ENCODE data around the gene PPP1R27. TPM values are rescaled to one million over a fixed set of nuclear protein-coding genes. Genes with fewer than 3 reads are reported as not detected.
A peak's percentile ranks its signal among the peaks of the same experiment; 100 is the strongest.

The PPP1R27 gene
- total RNA-seq (under 1 TPM in 3 of 9 donors, not detected in 6; 0.11 to 0.92 (median 0.46) TPM), polyA plus RNA-seq (1 to 10 TPM in 2 of 3 donors, under 1 TPM in 1; 0.22 to 3.1 (median 2.6) TPM)
- long read RNA-seq, donor 1 = 0 reads
- long read RNA-seq, donor 2 = 0 reads
- long read RNA-seq, donor 3 = 0 reads
- long read RNA-seq, donor 4, partial matches to known transcripts = 0 of 1 reads
- long read RNA-seq, donor 4, other reads (novel, unspliced or antisense) = 1 of 1 reads
- long read RNA-seq, donor 5 = 0 reads
- long read RNA-seq, donor 6 = 0 reads
- long read RNA-seq, donor 7 = 0 reads
- long read RNA-seq, donor 8 = 0 reads
- long read RNA-seq, donor 9, partial matches to known transcripts = 0 of 1 reads
- long read RNA-seq, donor 9, other reads (novel, unspliced or antisense) = 0 of 1 reads
- long read RNA-seq, donor 10 = 0 reads

GRCh38 chr17:81834831-81835267, at the start of gene PPP1R27:
Gene PPP1R27, minus strand, starts transcription at chr17:81835050. Its CDS starts 97 bp downstream, at chr17:81834953.
- H3K27ac ChIP-seq = peak within 1 kb of the TSS in 2 of 5 donors; percentile 88 to 89
- 80 to 97% (median 88%) methylated on average over 2 to 26 of the region's 26 CpGs for WGBS, 4 donors

GRCh38 chr17:81884520-81884919, 49.7 kb upstream of the PPP1R27 start:
- TF ChIP-seq CTCF (IDR thresholded peaks at IDR 0.05) (no peak), POLR2A (IDR thresholded peaks at IDR 0.05) (no peak)
- intact Hi-C loops (cut with DNase I) = no loop called here

More at GRCh38 chr17:81834831-81835267, at the start of gene PPP1R27:
- Histone ChIP-seq H3K4me3 (peak within 1 kb of the TSS in 1 of 4 donors; percentile 53), H3K9me3 (replicated peaks in 1 of 3) (no peaks in the 10 kb centered on the region), H3K36me3 (replicated peaks in 1 of 2) (no peaks in the 10 kb centered on the region), H3K27me3 (no peaks in the 10 kb centered on the region), H3K4me1 (replicated peaks in 1 of 2) (peaks cover 16 to 22% of the 10 kb centered on the region in 2 donors)
- TF ChIP-seq CTCF (IDR thresholded peaks at IDR 0.05) = no peak
- TF ChIP-seq POLR2A (IDR thresholded peaks at IDR 0.05) = no peak
- intact Hi-C loops (cut with DNase I) = no loop called here
- DNase-seq = no peak

GRCh38 chr17:81879121-81879520, 44.3 kb upstream of the PPP1R27 start:
- H3K4me3 ChIP-seq = no peak overlapping the region
- no peaks in the 10 kb centered on the region for H3K9me3 ChIP-seq (replicated peaks in 1 of 3)
- 91 to 94% (median 92%) methylated on average over 5 of the region's 5 CpGs for WGBS, 4 donors
- intact Hi-C loops (cut with DNase I) = no loop called here
- H3K27ac ChIP-seq = no peak overlapping the region
- H3K4me1 ChIP-seq (replicated peaks in 1 of 2) = no peaks in the 10 kb centered on the region
- DNase-seq = no peak
- TF ChIP-seq CTCF (IDR thresholded peaks at IDR 0.05) = no peak
- TF ChIP-seq POLR2A (IDR thresholded peaks at IDR 0.05) = no peak
- no peaks in the 10 kb centered on the region for H3K27me3 ChIP-seq
- peaks cover 0 to 7% of the 10 kb centered on the region in 2 donors for H3K36me3 ChIP-seq (replicated peaks in 1 of 2)

More at GRCh38 chr17:81884520-81884919, 49.7 kb upstream of the PPP1R27 start:
- Histone ChIP-seq H3K27ac (no peak overlapping the region), H3K36me3 (replicated peaks in 1 of 2) (peaks cover 0 to 44% of the 10 kb centered on the region in 2 donors), H3K4me3 (no peak overlapping the region), H3K4me1 (replicated peaks in 1 of 2) (peaks cover 9 to 12% of the 10 kb centered on the region in 2 donors), H3K27me3 (no peaks in the 10 kb centered on the region), H3K9me3 (replicated peaks in 1 of 3) (no peaks in the 10 kb centered on the region)
- 75 to 90% (median 82%) methylated on average over 6 to 11 of the region's 11 CpGs for WGBS, 4 donors
- DNase-seq = no peak

GRCh38 chr17:81878294-81878693, 43.4 kb upstream of the PPP1R27 start:
- H3K27ac ChIP-seq = no peak overlapping the region
- no peaks in the 10 kb centered on the region for H3K27me3 ChIP-seq
- intact Hi-C loops (cut with DNase I) = no loop called here
- H3K4me1 ChIP-seq (replicated peaks in 1 of 2) = no peaks in the 10 kb centered on the region
- WGBS, 4 donors = 86 to 96% (median 94%) methylated on average over 3 of the region's 3 CpGs
- DNase-seq = no peak
- H3K4me3 ChIP-seq = no peak overlapping the region
- peaks cover 0 to 7% of the 10 kb centered on the region in 2 donors for H3K36me3 ChIP-seq (replicated peaks in 1 of 2)
- H3K9me3 ChIP-seq (replicated peaks in 1 of 3) = no peaks in the 10 kb centered on the region
- no peak for TF ChIP-seq CTCF (IDR thresholded peaks at IDR 0.05)
- no peak for TF ChIP-seq POLR2A (IDR thresholded peaks at IDR 0.05)
